HCT116 (cell line): ENCODE measurements around the gene AK4.

Experiments used
- ATF3 ChIP-seq: IDR thresholded peaks from 2 replicates; pipeline ENCODE4 v1.6.1; 2012
- EZH2phosphoT487 ChIP-seq: fragments of 200-600 bp; IDR thresholded peaks from 2 replicates; pipeline ENCODE4 v1.6.1; 2018; ENCODE audit warnings: antibody characterized with exemption, borderline replicate concordance
- POLR2A ChIP-seq: IDR thresholded peaks from 2 replicates; pipeline ENCODE4 v1.7.0; 2011; ENCODE audit warnings: borderline replicate concordance; ENCODE audit not compliant: insufficient read depth, insufficient read length; ENCODE audit errors: extremely low read depth
- POLR2AphosphoS5 ChIP-seq: IDR thresholded peaks from 2 replicates; pipeline ENCODE4 v1.6.1; 2011; ENCODE audit warnings: mild to moderate bottlenecking, low read depth, low read length, moderate library complexity
- REST ChIP-seq: IDR thresholded peaks from 2 replicates; pipeline ENCODE4 v1.6.1; 2012; ENCODE audit warnings: low read depth
- YY1 ChIP-seq: IDR thresholded peaks from 2 replicates; pipeline ENCODE4 v1.6.1; 2011; ENCODE audit warnings: low read length, low read depth, moderate library complexity, mild to moderate bottlenecking; ENCODE audit not compliant: insufficient replicate concordance; ENCODE audit errors: extremely low read depth
- TF ChIP-seq, protein P1 (sequence below), 3 experiments: fragments of 200-600 bp in 1 of 3; sonication (generic) in 1 of 3; IDR thresholded peaks in 2 of 3; conservative IDR thresholded peaks in 1 of 3; 2 replicates each; pipeline ENCODE4 v1.5.1; 2012 to 2017; ENCODE audit warnings: low read depth in 2 of 3, low read length in 2 of 3, antibody characterized with exemption in 1 of 3, borderline replicate concordance in 1 of 3, control low read depth in 1 of 3, mild to moderate bottlenecking in 1 of 3, mixed read lengths in 1 of 3, mixed run types in 1 of 3, moderate library complexity in 1 of 3; ENCODE audit not compliant: insufficient read depth in 1 of 3

DNA sequence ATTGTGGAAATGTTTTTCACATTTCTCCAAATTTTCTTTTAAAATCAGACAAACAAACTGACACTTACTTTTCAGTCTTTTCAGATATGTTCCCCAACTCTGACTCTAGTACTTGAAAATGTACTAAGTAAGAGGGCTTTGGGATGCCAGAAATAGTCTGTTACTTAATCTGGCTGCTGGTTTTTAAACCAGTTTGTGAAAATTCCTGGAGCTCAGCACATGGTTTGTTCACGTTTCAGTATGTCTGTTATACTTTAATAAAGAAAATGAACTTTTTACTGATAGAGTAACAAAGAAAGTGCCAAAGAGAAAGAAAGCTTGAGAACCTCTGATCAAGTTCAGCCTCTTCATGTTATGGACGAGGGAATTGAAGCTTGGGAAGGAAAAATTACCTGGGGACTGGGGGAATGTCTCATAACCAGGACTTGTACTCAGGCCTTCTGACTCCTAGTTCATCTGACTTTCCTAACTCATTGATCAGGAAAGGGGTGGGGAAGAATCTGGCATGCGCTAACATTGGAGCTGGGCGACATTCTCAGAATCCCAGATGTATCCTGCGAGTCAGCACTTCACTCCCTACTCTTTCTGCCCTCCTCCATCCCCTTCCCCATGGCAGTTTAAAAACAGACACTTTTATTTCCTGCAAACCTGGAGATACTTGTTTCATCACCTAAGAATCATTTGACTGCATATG is 130.5 kb downstream of the AK4 start:
- TF ChIP-seq POLR2AphosphoS5 (no peak), REST (no peak), POLR2A (no peak), YY1 (no peak), ATF3 (no peak), EZH2phosphoT487 (no peak)
- TF ChIP-seq, protein P1, sequence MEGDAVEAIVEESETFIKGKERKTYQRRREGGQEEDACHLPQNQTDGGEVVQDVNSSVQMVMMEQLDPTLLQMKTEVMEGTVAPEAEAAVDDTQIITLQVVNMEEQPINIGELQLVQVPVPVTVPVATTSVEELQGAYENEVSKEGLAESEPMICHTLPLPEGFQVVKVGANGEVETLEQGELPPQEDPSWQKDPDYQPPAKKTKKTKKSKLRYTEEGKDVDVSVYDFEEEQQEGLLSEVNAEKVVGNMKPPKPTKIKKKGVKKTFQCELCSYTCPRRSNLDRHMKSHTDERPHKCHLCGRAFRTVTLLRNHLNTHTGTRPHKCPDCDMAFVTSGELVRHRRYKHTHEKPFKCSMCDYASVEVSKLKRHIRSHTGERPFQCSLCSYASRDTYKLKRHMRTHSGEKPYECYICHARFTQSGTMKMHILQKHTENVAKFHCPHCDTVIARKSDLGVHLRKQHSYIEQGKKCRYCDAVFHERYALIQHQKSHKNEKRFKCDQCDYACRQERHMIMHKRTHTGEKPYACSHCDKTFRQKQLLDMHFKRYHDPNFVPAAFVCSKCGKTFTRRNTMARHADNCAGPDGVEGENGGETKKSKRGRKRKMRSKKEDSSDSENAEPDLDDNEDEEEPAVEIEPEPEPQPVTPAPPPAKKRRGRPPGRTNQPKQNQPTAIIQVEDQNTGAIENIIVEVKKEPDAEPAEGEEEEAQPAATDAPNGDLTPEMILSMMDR (IDR thresholded peaks at IDR 0.05 in 2 of 3, conservative IDR thresholded peaks at IDR 0.05 in 1 of 3; ENCODE audit: borderline replicate concordance in 1 of 3, insufficient read depth in 1 of 3, low read depth in 2 of 3, low read length in 2 of 3) = no peak
